Fibroblast of lung (primary cell): ENCODE results near the gene ARHGAP1. TPM values are rescaled to one million over a fixed set of nuclear protein-coding genes. Genes with fewer than 3 reads are reported as not detected.
A peak's percentile ranks its signal among the peaks of the same experiment; 100 is the strongest.

ENCODE experiments used
- DNase-seq, 2 donors: peaks; one replicate each; pipeline versions ENCODE4 v3.0.0 to v3.0.0-alpha.2; 2010; ENCODE audit warnings: low read depth in 2 of 2
- H2AFZ ChIP-seq: 2 replicates; pipeline ENCODE4 v1.5.1; 2012; ENCODE audit warnings: low read length, control low read depth, inconsistent platforms
- H3K27ac ChIP-seq: 2 replicates; pipeline ENCODE4 v1.5.1; 2011; ENCODE audit warnings: low read length, control low read depth; ENCODE audit not compliant: insufficient read depth
- H3K27me3 ChIP-seq: 2 replicates; pipeline ENCODE4 v1.5.1; 2011; ENCODE audit warnings: mild to moderate bottlenecking, low read length; ENCODE audit not compliant: control insufficient read depth, insufficient read depth
- H3K36me3 ChIP-seq: 2 replicates; pipeline ENCODE4 v1.5.1; 2011; ENCODE audit warnings: low read length; ENCODE audit not compliant: control insufficient read depth, insufficient read depth
- H3K4me1 ChIP-seq: 2 replicates; pipeline ENCODE4 v1.5.1; 2011; ENCODE audit warnings: low read length; ENCODE audit not compliant: control insufficient read depth, insufficient read depth; ENCODE audit errors: extremely low read depth
- H3K4me2 ChIP-seq: 2 replicates; pipeline ENCODE4 v1.5.1; 2011; ENCODE audit warnings: low read length, control low read depth; ENCODE audit not compliant: insufficient read depth; ENCODE audit errors: extremely low read depth
- H3K4me3 ChIP-seq, 4 experiments: fragments of 200-600 bp in 1 of 4; sonication (generic) in 1 of 4; replicated peaks in 1 of 4; 2 replicates each; pipeline ENCODE4 v1.5.1; 2011 to 2016; ENCODE audit warnings: low read length in 4 of 4, low read depth in 3 of 4, mild to moderate bottlenecking in 3 of 4, control low read depth in 2 of 4, inconsistent platforms in 1 of 4, mixed read lengths in 1 of 4; ENCODE audit not compliant: insufficient read depth in 1 of 4; ENCODE audit errors: control extremely low read depth in 1 of 4
- H3K79me2 ChIP-seq: 2 replicates; pipeline ENCODE4 v1.5.1; 2012; ENCODE audit warnings: mild to moderate bottlenecking, low read length, inconsistent platforms; ENCODE audit not compliant: control insufficient read depth, insufficient read depth
- H3K9ac ChIP-seq: 2 replicates; pipeline ENCODE4 v1.5.1; 2011; ENCODE audit warnings: mild to moderate bottlenecking, low read length, control low read depth; ENCODE audit not compliant: insufficient read depth
- H3K9me3 ChIP-seq: 2 replicates; pipeline ENCODE4 v1.5.1; 2012; ENCODE audit warnings: low read depth, low read length; ENCODE audit not compliant: control insufficient read depth, insufficient read depth
- H4K20me1 ChIP-seq: 2 replicates; pipeline ENCODE4 v1.5.1; 2011; ENCODE audit warnings: low read length; ENCODE audit not compliant: control insufficient read depth, insufficient read depth; ENCODE audit errors: extremely low read depth
- EZH2 ChIP-seq: IDR thresholded peaks from 2 replicates; pipeline ENCODE4 v1.5.1; 2012; ENCODE audit warnings: low read length, control low read depth, mild to moderate bottlenecking; ENCODE audit errors: missing control alignments
- polyA plus RNA-seq, 2 donors: library from polyadenylated mRNA; depleted of rRNA in 1 of 2; stranded (reverse) in 1 of 2; unstranded in 1 of 2; fragments of >200 nt; gene quantifications; 2 replicates each; pipeline ENCODE4 v1.2.1, GENCODE V29; 2011 to 2012; ENCODE audit warnings: missing spikeins in 1 of 2
- total RNA-seq: library from RNA; depleted of rRNA; stranded (reverse); fragments of >200 nt; gene quantifications from 2 replicates; pipeline ENCODE4 v1.2.1, GENCODE V29; 2014
- TF ChIP-seq, protein P1 (sequence below), 2 donors: IDR thresholded peaks in 1 of 2; conservative IDR thresholded peaks in 1 of 2; 1 replicate in 1 of 2; 2 replicates in 1 of 2; pipeline ENCODE4 v1.5.1; 2011 to 2012; ENCODE audit warnings: low read length in 2 of 2, control low read depth in 1 of 2, inconsistent platforms in 1 of 2, low read depth in 1 of 2, mild to moderate bottlenecking in 1 of 2

ARHGAP1 gene
- total and polyA plus RNA-seq, 2 donors (not counting 1 experiment from before 2014, with no cell fraction given) = 34.4 to 38.0 TPM

GRCh38 chr11:46724088-46724487, 23.7 kb upstream of the ARHGAP1 start:
- Histone ChIP-seq H3K27ac (no peak overlapping the region), H3K79me2 (no peaks in the 10 kb centered on the region), H3K4me1 (no peaks in the 10 kb centered on the region), H3K4me3 (no peak overlapping the region), H3K9ac (no peak overlapping the region), H3K27me3 (no peaks in the 10 kb centered on the region), H3K9me3 (no peaks in the 10 kb centered on the region), H3K4me2 (no peak overlapping the region), H3K36me3 (no peaks in the 10 kb centered on the region), H4K20me1 (no peaks in the 10 kb centered on the region), H2AFZ (no peak overlapping the region)
- DNase-seq = peak in 1 of 2 donors; percentile 17
- TF ChIP-seq, protein P1, sequence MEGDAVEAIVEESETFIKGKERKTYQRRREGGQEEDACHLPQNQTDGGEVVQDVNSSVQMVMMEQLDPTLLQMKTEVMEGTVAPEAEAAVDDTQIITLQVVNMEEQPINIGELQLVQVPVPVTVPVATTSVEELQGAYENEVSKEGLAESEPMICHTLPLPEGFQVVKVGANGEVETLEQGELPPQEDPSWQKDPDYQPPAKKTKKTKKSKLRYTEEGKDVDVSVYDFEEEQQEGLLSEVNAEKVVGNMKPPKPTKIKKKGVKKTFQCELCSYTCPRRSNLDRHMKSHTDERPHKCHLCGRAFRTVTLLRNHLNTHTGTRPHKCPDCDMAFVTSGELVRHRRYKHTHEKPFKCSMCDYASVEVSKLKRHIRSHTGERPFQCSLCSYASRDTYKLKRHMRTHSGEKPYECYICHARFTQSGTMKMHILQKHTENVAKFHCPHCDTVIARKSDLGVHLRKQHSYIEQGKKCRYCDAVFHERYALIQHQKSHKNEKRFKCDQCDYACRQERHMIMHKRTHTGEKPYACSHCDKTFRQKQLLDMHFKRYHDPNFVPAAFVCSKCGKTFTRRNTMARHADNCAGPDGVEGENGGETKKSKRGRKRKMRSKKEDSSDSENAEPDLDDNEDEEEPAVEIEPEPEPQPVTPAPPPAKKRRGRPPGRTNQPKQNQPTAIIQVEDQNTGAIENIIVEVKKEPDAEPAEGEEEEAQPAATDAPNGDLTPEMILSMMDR (conservative IDR thresholded peaks at IDR 0.05 in 1 of 2, IDR thresholded peaks at IDR 0.05 in 1 of 2; ENCODE audit: low read depth in 1 of 2, low read length in 2 of 2) = no peak
- no peak for TF ChIP-seq EZH2

- no peaks in the 10 kb centered on the region for H3K4me1 ChIP-seq
- DNase-seq = no peak
- H3K9me3 ChIP-seq = no peaks in the 10 kb centered on the region
- no peaks in the 10 kb centered on the region for H3K36me3 ChIP-seq
- H3K4me2 ChIP-seq = no peak overlapping the region
- no peaks in the 10 kb centered on the region for H3K27me3 ChIP-seq
- TF ChIP-seq, protein P1 (conservative IDR thresholded peaks at IDR 0.05 in 1 of 2, IDR thresholded peaks at IDR 0.05 in 1 of 2; ENCODE audit: low read depth in 1 of 2, low read length in 2 of 2) = no peak
- no peak for TF ChIP-seq EZH2
- no peak overlapping the region for H3K9ac ChIP-seq
- H4K20me1 ChIP-seq = no peaks in the 10 kb centered on the region
- H3K27ac ChIP-seq = no peak overlapping the region
- H3K79me2 ChIP-seq = no peaks in the 10 kb centered on the region
- no peak overlapping the region for H2AFZ ChIP-seq
- H3K4me3 ChIP-seq = no peak overlapping the region
These were observed 22.9 kb upstream of the ARHGAP1 start for GRCh38 chr11:46723359-46723680.

GRCh38 chr11:46722566-46723358, 22.3 kb upstream of the ARHGAP1 start:
- Histone ChIP-seq H3K9me3 (no peaks in the 10 kb centered on the region), H2AFZ (no peak overlapping the region), H3K36me3 (no peaks in the 10 kb centered on the region), H3K4me1 (no peaks in the 10 kb centered on the region), H3K4me2 (no peak overlapping the region), H4K20me1 (no peaks in the 10 kb centered on the region), H3K9ac (no peak overlapping the region), H3K4me3 (no peak overlapping the region), H3K27me3 (no peaks in the 10 kb centered on the region), H3K27ac (no peak overlapping the region), H3K79me2 (no peaks in the 10 kb centered on the region)
- TF ChIP-seq, protein P1 (conservative IDR thresholded peaks at IDR 0.05 in 1 of 2, IDR thresholded peaks at IDR 0.05 in 1 of 2; ENCODE audit: low read depth in 1 of 2, low read length in 2 of 2) = no peak
- TF ChIP-seq EZH2 = no peak
- no peak for DNase-seq
